Fibroblast of skin of right quadriceps (primary cell): Measurements from ENCODE around the gene PTK6.
"Not testable (repeated sequence)": the region's sequence is repeated elsewhere in the genome, so short reads cannot be mapped to it uniquely, and the experiment has no call there.

ENCODE experiments used
- DNase-seq: peaks from one replicate; pipeline ENCODE4 v3.0.0-alpha.2; 2013

PTK6 gene

DNA sequence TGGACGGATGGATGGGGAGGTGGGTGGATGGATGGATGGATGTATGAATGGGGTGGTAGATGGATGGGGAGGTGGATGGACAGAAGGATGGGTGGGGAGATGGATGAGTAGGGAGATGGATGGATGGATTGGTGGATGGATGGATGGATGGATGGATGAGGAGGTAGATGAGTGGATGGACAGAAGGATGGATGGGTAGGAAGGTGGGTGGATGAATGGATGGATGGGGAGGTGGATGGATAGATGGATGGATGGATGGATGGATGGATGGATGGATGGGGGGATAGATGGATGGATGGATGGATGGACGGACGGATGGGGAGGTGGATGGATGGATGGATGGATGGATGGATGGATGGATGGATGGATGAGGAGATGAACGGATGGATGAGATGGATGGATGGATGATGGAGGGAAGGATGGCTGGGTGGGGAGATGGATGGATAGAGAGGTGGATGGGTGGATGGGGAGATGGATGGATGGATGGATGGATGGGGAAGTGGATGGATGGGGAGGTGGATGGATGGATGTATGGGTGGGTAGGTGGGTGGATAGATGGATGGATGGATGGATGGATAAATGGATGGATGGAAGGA lies 45.4 kb downstream of the PTK6 start:
- no peak for DNase-seq

DNA sequence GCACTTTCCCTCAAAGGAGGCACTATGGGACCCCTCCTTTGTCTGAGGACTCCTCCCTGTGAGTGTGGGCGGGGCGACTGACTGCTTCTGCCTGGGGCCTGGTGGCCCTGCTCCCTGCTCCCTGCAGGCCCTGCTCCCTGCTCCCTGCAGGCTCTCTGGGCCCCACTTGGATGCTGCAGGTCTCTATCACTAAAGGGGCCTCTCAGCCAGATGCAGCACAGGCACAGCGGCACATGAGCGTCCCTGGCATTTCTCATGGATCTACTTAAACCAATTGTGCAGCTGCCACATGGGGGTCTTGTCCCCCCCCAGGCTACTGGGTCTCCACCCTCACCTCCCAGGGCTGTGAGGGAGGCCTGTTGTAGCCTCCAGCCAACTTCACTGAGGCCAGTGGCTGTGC lies 46.1 kb downstream of the PTK6 start:
- DNase-seq = no peak

DNA sequence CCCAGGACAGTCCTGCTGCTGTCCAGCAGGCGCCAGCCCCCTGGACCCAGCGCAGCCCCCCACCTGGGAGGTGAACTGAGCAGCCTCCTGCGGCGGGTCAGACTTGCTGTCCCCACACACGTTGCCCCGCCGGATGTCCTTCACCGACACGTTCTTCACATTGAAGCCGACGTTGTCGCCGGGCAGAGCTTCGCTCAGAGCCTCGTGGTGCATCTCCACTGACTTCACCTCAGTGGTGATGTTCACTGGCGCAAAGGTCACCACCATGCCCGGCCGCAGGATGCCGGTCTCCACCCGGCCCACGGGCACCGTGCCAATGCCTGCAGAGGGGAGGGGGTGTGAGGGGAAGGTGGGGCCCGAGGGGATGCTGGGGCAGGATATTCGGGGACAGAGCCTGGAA lies 46.8 kb downstream of the PTK6 start:
- no peak for DNase-seq

DNA sequence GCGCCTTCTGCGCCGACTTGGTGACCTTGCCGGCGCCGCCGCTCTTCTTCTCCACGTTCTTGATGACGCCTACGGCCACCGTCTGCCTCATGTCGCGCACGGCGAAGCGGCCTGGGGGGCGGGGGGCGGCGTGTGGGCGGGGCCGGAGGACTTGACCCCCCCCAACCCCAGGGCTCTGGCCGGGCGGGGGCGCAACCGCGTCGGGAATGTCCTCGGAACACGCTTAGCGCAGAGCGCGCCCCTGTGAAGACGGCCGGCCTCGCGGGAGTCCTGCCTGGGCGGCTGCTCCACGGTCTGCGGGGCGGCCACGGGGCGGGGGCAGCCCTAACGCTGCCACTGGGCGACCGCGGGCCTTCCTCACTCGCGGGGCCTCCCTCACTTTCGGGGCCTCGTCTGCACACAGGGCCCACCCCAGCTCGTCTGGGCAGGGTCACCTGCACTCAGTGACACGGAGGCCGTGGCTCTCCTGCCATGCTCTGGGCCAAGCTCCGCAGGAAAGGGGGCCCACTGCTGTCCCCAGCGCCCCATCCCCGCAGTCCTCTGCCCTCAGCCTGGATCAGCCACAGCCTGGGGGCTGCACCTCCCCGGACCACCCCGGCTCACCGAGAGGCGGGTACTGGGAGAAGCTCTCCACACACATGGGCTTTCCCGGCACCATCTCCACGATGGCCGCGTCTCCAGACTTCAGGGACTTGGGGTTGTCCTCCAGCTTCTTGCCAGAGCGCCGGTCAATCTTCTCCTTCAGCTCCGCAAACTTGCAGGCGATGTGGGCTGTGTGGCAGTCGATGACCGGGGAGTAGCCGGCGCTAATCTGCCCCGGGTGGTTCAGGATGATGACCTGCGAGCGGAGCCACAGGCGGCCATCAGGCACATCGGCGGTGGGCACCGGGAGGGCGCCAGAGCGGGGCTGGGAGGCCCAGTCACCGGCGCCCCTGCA lies 48.6 kb downstream of the PTK6 start:
- DNase-seq = no peak

DNA sequence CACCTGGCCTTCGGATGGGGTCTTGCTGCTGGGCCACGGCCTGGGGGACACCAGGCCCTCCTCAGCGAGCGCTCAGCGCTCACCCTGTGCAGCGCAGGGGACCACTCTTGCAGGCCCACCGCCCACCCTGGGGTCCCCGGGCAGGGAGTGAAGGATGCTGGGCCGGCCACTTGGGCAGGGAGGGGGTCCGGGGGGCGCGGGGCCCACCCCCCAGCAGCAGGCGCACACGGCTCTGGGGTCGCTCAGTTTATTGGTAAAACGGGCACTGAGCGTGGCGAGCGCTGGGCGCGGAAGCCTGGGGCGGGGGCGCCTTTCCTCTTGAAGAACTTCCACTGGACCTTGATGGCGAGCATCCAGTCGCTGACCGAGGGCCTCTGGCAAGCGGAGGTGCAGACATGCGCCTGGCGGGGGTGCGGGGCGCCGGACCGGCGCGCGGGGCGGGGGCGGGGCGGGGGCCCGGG lies 49.4 kb downstream of the PTK6 start:
- DNase-seq = no peak

DNA sequence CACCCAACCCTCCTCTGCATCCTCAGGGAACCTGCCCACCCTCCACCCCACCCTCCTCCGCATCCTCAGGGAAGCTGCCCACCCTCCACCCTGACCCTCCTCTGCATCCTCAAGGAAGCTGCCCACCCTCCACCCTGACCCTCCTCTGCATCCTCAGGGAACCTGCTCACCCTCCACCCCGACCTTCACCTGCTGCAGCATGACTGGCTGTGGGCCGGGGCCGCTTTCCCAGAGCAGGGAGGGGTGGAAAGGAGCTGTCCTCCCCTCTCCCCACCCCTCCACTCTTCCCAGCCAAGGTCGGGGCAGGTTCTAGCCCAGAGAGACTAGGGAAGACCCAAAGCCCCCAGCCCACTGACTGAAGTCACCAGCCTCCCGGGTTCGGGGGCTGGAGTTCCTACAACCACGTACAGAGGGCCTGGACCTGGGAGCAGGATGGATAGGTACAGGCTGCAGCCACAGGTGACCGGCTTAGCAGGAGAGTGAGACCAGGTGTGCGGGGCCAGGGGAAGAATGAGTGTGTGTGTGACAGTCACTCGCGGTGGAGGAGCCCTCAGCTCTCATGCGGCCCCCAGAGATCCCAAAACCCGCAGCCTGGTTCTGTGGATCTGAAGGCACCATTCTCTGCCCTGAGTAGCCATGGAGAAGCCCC lies 49.9 kb downstream of the PTK6 start:
- no peak for DNase-seq

DNA sequence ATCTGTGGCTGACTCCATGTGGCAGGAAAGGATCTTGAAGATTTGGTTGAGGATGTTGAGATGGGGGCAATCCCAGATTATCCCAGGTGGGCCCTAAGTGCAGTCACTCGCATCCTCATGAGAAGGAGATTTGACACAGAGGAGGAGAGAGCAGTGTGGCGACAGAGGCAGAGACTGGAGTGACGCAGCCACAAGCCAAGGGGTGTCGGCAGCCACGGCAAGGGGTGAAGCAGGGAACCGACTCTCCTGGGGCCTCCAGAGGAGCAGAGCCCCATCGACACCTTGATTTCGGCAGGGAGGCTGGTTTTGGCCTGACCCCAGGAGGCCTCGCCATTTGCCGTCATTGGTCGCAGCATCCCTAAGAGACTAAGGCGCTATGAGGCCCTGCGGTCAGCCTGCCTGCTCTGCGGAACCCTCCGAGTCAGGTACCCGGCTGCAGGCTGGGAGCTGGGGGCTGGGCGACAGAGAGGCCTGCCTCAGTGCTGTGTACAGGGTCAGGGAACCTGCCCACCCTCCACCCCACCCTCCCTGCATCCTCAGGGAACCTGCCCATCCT lies 50.8 kb downstream of the PTK6 start:
- no peak for DNase-seq

DNA sequence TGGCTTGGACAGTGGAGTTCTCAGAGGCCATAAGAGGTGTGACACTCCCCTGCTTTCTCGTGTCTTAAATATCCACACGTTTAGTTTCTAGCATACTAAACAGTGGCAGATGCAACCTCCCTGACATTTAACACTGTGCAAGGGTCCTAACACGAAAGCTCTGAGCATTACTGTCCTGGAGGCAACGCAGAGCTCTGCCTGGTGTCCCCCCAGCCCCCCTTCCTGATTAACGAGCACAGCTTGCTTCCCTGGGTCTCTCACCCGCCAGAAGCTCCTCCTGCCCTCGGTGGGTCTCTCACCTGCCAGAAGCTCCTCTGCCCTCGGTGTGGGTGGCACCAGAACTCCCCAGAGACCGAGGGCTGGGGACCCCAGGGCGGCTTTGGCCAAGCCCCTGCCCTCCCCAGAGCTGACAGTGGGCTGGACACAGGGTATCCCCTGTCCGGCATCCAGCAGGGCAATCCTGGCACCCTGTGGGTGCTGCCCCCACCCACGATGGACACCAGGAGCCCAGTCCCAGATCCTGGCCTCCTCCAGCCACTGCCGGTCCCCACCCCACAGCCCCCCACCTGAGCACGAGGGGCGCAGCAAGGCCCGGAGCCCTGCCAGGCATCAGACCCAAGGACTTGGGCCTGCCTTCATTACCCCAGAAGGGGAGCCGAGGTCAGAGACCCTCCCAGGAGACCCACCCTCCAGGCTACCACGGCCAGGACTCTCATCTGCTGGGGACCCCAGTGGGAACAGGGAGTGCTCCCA lies 52.3 kb downstream of the PTK6 start:
- no peak for DNase-seq

DNA sequence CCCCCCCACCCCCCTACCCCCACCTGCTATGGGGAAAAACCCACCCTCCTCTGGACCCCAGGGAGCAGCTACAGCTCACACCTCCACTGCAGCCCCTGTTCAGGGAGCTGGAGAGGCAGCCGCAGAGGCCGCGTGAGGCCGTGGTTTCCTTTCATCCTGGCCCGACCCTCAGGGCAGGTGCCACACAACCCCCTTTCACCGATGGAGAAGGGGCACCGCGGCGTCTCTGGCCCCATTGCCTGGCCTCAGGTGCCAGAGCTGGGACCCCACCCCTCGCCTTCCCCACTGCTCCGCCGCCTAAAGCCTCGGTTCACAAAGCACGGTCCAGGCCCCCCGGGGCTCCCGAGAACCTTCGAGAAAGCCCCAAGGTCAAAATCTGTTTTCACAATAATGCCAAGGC lies 52.9 kb downstream of the PTK6 start:
- no peak for DNase-seq

DNA sequence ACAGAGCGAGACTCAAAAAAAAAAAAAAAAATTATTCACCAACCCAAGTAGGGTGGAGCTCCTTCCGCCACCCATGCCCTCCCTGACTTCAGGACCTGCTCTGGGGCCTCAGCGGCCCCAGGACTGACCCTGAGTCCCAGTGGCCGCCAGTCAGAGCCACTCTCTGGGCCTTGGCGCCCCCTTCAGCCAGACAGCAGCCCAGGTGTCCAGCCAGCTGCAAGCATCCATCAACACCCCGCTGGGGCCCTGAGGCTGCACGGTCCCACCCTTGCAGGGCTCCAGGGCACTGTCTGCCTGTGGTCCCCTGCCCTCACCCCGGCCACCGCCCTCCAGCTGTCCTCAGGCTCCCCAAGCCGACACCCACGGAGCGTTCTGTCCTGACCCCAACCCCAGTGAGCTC lies 53.3 kb downstream of the PTK6 start:
- no peak for DNase-seq

DNA sequence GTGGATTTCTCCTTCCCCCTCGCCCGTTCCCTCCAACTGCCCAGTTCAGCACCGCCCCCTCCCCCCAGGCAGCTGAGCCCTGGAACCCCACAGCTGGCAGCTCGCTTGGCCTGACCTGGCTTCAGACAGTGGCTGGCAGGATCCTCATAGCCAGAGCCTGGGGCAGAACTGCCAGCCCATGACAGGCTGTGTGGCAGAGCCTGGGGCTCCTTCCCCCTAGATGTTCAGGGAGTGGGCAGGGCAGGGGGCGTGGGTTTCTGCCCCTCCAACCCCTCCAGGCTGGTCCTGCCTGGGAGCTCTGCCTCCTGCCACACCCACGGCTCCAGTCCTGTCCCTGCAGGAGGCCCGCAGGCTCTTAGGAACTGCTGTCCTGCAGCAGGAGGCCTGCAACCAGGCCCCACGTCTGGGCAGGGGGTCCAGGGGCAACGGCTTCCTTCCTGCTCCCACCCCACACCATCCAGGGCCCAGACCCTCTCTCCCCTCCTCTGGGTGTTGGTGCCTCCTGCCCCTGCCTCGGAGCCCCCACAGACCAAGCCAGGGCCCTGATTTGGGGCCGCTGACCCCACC lies 55.1 kb downstream of the PTK6 start:
- DNase-seq = no peak

DNA sequence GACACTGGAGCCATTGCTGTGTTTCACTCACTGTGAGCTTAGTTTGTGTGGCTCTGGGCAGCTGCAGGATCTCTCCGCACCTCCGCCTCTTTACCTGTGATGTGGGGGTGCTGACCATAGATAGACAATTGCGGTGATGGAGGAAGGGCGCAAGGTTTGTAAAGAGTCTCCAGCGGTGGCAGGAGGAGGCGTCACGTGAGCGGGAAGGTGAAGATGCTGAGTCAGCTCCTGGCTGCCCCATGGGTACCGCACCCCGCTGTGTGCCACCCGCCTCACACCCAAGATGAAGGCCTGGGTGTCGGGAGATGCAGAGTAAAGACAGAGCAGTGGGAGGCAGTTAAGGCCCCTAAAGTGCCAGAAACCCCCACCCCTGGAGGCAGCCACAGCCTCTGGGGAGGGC lies 55.7 kb downstream of the PTK6 start:
- DNase-seq = no peak

DNA sequence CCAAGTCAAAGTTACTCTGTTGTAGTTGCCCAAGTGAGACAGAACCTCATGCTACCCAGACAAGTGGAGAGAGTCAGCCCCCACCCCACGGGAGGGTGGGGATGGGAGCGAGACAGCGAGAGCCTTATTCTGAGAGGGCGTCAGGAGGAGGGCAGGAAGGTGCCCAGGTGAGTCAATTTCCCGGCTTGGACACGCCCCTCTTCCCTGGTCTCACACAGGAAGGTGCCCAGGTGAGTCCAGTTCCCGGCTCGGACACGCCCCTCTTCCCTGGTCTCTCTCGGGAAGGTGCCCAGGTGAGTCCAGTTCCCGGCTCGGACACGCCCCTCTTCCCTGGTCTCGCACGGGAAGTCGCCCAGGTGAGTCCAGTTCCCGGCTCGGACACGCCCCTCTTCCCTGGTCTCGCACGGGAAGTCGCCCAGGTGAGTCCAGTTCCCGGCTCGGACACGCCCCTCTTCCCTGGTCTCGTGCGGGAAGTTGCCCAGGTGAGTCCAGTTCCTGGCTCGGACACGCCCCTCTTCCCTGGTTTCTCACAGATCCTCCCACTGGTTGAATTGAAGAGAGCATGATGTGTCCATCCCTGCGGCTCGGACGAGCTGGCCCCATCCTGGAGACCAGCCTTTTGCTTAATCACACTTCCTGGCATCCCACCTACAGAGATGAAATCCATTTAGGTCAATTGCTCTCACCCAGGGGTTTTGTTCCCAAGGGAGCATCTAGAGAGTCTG lies 57.3 kb downstream of the PTK6 start:
- DNase-seq = not testable (repeated sequence)

DNA sequence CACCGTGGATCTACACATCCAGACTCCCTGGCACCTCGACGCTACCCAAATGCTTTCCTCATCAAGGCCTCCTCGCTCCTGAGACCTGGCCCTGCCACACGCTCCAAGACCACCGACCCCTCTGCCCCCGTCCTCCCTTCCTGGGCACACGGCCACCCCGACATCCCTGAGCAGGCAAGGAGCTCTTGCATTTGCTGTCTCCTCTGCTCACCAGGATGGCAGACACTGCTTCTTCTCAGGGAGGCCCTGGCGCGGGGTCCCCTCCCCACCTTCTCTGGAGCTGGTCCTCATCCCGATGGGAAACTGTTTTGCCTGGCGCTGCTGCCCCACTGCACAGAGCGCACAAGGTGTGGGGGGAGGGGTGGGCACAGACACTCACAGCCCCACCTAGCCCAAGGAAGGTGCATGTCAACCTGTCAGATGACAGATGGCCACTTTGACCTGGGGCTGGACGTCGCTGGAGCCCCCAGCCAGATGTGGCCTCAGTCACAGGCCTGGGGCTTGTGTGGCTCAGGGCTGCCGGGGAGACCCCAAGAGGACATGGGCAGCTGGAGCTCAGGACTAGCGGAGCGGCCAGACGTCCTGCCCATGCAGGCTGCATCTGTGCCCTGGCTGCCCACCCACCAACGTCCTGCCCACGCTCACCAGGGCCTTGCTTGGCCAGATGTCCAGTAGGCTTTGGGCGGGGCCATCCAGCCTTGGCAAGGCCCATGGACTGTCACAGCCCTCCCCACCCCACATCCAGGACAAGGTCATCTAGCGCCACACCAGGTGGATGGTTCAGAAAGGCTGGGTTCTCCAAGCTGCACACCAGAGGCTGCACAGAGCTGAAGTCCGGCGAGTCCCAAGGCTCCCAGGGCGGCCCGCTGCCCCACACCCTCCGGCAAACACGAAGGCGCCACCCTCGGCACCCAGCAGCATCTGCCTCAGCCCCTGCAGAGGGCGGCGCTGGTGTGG lies 58.6 kb downstream of the PTK6 start:
- DNase-seq = no peak
